Gastroesophageal sphincter (tissue), 3 donors: ENCODE results near the gene PSMD3.

Source experiments
- CTCF ChIP-seq, 4 experiments: fragments of 200-600 bp in 2 of 4; fragments of 450-650 bp in 2 of 4; sonication (generic) in 1 of 4; IDR thresholded peaks; one replicate each; pipeline ENCODE4 v1.5.1; 2017 to 2019; ENCODE audit warnings: antibody characterized with exemption in 4 of 4, mild to moderate bottlenecking in 2 of 4, moderate library complexity in 2 of 4
- EP300 ChIP-seq: sonication (generic); formaldehyde crosslinking; IDR thresholded peaks from one replicate; pipeline ENCODE4 v1.6.1; 2017; ENCODE audit warnings: antibody characterized with exemption, mild to moderate bottlenecking
- POLR2A ChIP-seq, 2 donors: fragments of 450-650 bp; IDR thresholded peaks; one replicate each; pipeline ENCODE4 v1.6.1; 2017; ENCODE audit warnings: antibody characterized with exemption in 2 of 2, mild to moderate bottlenecking in 2 of 2, moderate library complexity in 1 of 2
- POLR2AphosphoS5 ChIP-seq: sonication (generic); formaldehyde crosslinking; IDR thresholded peaks from one replicate; pipeline ENCODE4 v1.6.1; 2017; ENCODE audit warnings: antibody characterized with exemption

GRCh38 chr17:39999067-39999466 is 18.5 kb downstream of the PSMD3 start:
- TF ChIP-seq CTCF (IDR thresholded peaks at IDR 0.05) (no peak), POLR2AphosphoS5 (no peak), EP300 (no peak), POLR2A (IDR thresholded peaks at IDR 0.05) (no peak)
